ENCODE data around the gene ZNF79.

Gene ZNF79

GRCh38 chr9:127406799-127407491 lies 17.2 kb upstream of the ZNF79 start:
- no peak for TF ChIP-seq Cebpa-rat (IDR thresholded peaks at IDR 0.05)
- no peak overlapping the region for H3K4me2 ChIP-seq
- H3K4me3 ChIP-seq = no peak overlapping the region
- H3K27ac ChIP-seq = no peak overlapping the region
- H3K9me3 ChIP-seq = no peaks in the 10 kb centered on the region
- H3K36me3 ChIP-seq = peaks cover 29% of the 10 kb centered on the region; the same call in 1 of the 2 replicates
- no peak overlapping the region for H3K9ac ChIP-seq
- H3K4me1 ChIP-seq = peaks cover 5% of the 10 kb centered on the region; the same call in 1 of the 2 replicates
- no peaks in the 10 kb centered on the region for H3K27me3 ChIP-seq
- peaks cover 8% of the 10 kb centered on the region; the same call in 1 of the 2 replicates for H4K20me1 ChIP-seq

DNA sequence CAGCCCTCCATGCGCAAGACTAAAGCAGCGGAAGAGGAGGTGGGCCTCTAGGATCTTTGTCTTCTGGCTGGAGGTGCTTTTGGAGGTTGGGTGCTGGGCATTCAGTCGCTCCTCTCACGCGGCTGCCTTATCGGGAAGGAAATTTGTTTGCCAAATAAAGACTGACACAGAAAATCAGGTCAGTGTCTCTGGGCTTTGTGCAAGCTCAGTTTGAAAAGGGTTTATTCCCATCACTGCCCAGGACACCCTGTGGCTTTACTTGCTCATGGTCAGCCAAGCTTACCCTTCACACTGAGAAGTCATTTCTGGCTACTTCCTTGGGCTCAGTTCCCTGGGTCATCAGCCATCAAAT lies 16.7 kb upstream of the ZNF79 start:
- Histone ChIP-seq H3K4me3 (no peak overlapping the region), H3K9ac (no peak overlapping the region), H3K36me3 (peaks cover 24% of the 10 kb centered on the region; the same call in 1 of the 2 replicates), H3K4me1 (peaks cover 5% of the 10 kb centered on the region; the same call in 1 of the 2 replicates), H3K9me3 (no peaks in the 10 kb centered on the region), H4K20me1 (peaks cover 3% of the 10 kb centered on the region; the same call in 1 of the 2 replicates), H3K4me2 (no peak overlapping the region), H3K27ac (no peak overlapping the region), H3K27me3 (no peaks in the 10 kb centered on the region)
- TF ChIP-seq Cebpa-rat (IDR thresholded peaks at IDR 0.05) = no peak

- Histone ChIP-seq H3K27me3 (no peaks in the 10 kb centered on the region), H3K4me2 (no peak overlapping the region), H3K4me1 (0 out of 2 replicates have a peak, but pooled peaks cover 8% of the 10 kb centered on the region), H3K36me3 (no peaks in the 10 kb centered on the region), H3K27ac (no peak overlapping the region), H4K20me1 (no peaks in the 10 kb centered on the region), H3K4me3 (no peak overlapping the region), H3K9me3 (no peaks in the 10 kb centered on the region), H3K9ac (no peak overlapping the region)
- no peak for TF ChIP-seq Cebpa-rat (IDR thresholded peaks at IDR 0.05)
Measured at GRCh38 chr9:127411122-127411521, 13.1 kb upstream of the ZNF79 start.

DNA sequence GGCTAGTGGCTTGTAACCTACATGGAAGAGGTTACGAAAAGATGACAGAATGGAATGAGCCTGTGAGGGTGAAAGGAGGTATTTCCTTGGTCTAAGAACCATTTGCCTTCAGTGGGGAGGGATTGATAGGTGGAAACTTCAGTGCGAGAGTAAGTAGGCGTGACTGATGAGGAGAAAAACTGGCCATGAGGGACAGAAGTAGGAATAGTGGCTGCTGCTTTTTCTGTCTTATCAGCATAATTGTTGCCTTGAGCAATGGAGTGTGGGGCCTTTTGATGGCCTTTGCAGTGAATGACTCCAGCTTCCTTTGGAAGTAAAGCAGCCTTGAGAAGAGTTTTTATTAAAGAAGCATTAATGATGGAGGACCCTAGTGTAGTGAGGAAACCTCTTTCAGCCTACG lies 9.0 kb upstream of the ZNF79 start:
- H3K27ac ChIP-seq = no peak overlapping the region
- no peak overlapping the region for H3K9ac ChIP-seq
- H3K27me3 ChIP-seq = no peaks in the 10 kb centered on the region
- no peaks in the 10 kb centered on the region for H3K9me3 ChIP-seq
- H3K4me3 ChIP-seq = no peak overlapping the region
- H3K4me2 ChIP-seq = no peak overlapping the region
- H3K4me1 ChIP-seq = 0 out of 2 replicates have a peak, but pooled peaks cover 8% of the 10 kb centered on the region
- TF ChIP-seq Cebpa-rat (IDR thresholded peaks at IDR 0.05) = no peak
- peaks cover 9% of the 10 kb centered on the region; the same call in 1 of the 2 replicates for H3K36me3 ChIP-seq
- no peaks in the 10 kb centered on the region for H4K20me1 ChIP-seq

DNA sequence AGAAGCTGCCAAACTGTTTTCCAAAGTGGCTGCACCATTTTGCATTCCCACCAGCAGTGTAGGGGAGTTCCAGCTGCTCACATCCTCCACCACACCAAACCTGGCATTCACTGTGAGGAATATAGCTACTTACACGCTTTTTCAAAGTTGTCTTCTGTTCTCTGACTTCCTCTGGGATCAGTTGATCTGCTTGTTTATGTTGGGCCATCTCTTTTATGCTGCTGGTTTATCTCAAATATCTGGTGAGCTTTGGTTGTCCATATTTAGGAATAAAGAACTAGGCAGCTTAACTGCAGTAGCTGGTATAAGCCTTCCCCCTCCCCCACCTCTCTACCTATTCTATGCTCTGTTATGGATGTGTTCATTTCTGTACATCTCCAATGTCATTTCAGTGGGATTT lies 8.5 kb upstream of the ZNF79 start:
- Histone ChIP-seq H3K27me3 (no peaks in the 10 kb centered on the region), H3K9me3 (no peaks in the 10 kb centered on the region), H3K27ac (no peak overlapping the region), H3K4me2 (no peak overlapping the region), H3K36me3 (peaks cover 9% of the 10 kb centered on the region; the same call in 1 of the 2 replicates), H3K4me1 (0 out of 2 replicates have a peak, but pooled peaks cover 8% of the 10 kb centered on the region), H3K4me3 (no peak overlapping the region), H3K9ac (no peak overlapping the region), H4K20me1 (no peaks in the 10 kb centered on the region)
- no peak for TF ChIP-seq Cebpa-rat (IDR thresholded peaks at IDR 0.05)

DNA sequence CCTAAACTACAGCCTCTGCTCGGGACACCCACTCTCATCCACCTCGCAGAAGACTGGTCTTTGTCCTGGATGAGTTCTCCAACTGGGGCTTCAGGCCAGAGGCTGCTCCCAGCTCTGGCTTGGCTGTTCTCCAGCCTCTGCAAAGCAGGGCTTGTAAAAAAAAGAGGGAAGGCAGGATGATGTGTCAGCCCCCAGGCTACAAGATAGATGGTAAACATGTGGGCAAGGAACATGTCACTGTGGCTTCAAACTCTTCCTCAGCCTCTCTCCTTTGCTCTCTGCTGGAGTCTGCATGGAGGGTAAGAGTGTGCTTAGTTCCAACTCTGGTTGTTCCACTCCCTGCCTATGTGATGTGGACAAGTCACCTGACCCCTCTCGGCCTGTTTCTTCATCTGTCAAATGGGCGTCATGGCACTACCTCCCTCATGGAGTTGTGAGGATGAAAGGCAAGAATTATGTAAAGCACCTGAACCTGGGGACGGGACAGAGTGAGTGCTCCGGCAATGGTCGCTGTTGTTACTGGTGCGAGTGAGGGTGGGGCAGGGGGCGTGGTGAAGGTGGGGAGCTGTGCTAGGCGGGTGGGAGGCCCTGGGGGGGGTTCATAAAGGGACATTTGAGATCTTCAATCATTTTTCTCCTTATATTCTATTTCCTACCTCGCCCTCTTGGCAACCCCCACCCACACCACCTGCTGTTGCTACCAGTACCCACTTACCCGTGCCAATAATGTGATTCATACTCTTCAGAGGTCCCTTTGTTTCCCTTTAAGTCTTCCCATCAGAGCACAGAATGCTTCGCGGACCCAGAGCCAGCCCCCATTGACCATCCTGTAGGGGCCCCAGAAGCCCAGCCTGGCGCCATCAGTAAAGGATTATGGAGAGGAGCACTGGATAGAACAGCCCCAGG lies 6.8 kb upstream of the ZNF79 start:
- no peaks in the 10 kb centered on the region for H4K20me1 ChIP-seq
- H3K27ac ChIP-seq = no peak overlapping the region
- H3K36me3 ChIP-seq = peaks cover 9% of the 10 kb centered on the region; the same call in 1 of the 2 replicates
- no peaks in the 10 kb centered on the region for H3K9me3 ChIP-seq
- no peaks in the 10 kb centered on the region for H3K27me3 ChIP-seq
- H3K4me1 ChIP-seq = peaks cover 13% of the 10 kb centered on the region
- H3K4me2 ChIP-seq = no peak overlapping the region
- no peak overlapping the region for H3K9ac ChIP-seq
- no peak overlapping the region for H3K4me3 ChIP-seq
- no peak for TF ChIP-seq Cebpa-rat (IDR thresholded peaks at IDR 0.05)

- no peaks in the 10 kb centered on the region for H3K9me3 ChIP-seq
- H3K4me2 ChIP-seq = no peak overlapping the region
- no peaks in the 10 kb centered on the region for H4K20me1 ChIP-seq
- no peaks in the 10 kb centered on the region for H3K27me3 ChIP-seq
- H3K36me3 ChIP-seq = peaks cover 9% of the 10 kb centered on the region; the same call in 1 of the 2 replicates
- TF ChIP-seq Cebpa-rat (IDR thresholded peaks at IDR 0.05) = no peak
- H3K9ac ChIP-seq = no peak overlapping the region
- H3K4me3 ChIP-seq = no peak overlapping the region
- no peak overlapping the region for H3K27ac ChIP-seq
- H3K4me1 ChIP-seq = peaks cover 20% of the 10 kb centered on the region
Measured at GRCh38 chr9:127418037-127418471, 6.1 kb upstream of the ZNF79 start.

GRCh38 chr9:127419348-127419747 lies 4.8 kb upstream of the ZNF79 start:
- Histone ChIP-seq H3K4me3 (no peak overlapping the region), H3K4me1 (peaks cover 25% of the 10 kb centered on the region), H3K9ac (no peak overlapping the region), H4K20me1 (no peaks in the 10 kb centered on the region; the same call in 1 of the 2 replicates), H3K27ac (no peak overlapping the region), H3K9me3 (no peaks in the 10 kb centered on the region), H3K4me2 (no peak overlapping the region), H3K27me3 (no peaks in the 10 kb centered on the region), H3K36me3 (peaks cover 9% of the 10 kb centered on the region; the same call in 1 of the 2 replicates)
- TF ChIP-seq Cebpa-rat (IDR thresholded peaks at IDR 0.05) = no peak

DNA sequence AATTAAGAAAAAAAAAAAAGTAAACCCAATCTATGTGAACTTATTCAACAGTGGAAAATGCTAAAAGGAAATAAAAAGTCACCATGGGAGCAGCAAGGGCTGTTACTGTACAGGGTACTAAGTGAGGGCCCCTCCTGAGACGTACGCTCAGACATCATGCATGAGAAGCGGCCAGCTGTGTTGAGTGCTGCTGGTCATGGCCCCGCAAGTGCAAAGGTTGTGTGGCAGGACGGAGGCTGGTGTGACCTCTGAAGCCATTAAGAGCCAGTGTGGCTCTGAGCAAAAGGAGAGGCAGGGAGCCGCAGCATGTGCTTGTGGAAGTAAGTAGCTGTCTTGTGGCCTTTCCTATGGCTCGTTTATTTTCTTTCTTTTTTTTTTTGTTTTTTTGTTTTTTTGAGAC lies 3.1 kb upstream of the ZNF79 start:
- no peak overlapping the region for H3K4me3 ChIP-seq
- H3K27ac ChIP-seq = no peak overlapping the region
- H3K9ac ChIP-seq = no peak overlapping the region
- H3K4me2 ChIP-seq = no peak overlapping the region
- H3K36me3 ChIP-seq = peaks cover 9% of the 10 kb centered on the region; the same call in 1 of the 2 replicates
- H3K4me1 ChIP-seq = peaks cover 29% of the 10 kb centered on the region
- no peaks in the 10 kb centered on the region for H3K27me3 ChIP-seq
- TF ChIP-seq Cebpa-rat (IDR thresholded peaks at IDR 0.05) = no peak
- peaks cover 17% of the 10 kb centered on the region for H4K20me1 ChIP-seq
- H3K9me3 ChIP-seq = no peaks in the 10 kb centered on the region
